Measurements from ENCODE around the gene NECTIN4.

- no peak for TF ChIP-seq CTCF (IDR thresholded peaks at IDR 0.05; ENCODE audit: low read depth, low read length, poor library complexity, severe bottlenecking)
- TF ChIP-seq EZH2phosphoT487 (IDR thresholded peaks at IDR 0.05; ENCODE audit: borderline replicate concordance, low read length) = no peak
Measured at GRCh38 chr1:161046605-161047228, 42.6 kb downstream of the NECTIN4 start.

Measured in DOHH2 (cell line).